Ovary (tissue), 9 donors: ENCODE measurements around the gene AGBL5. TPM values are rescaled to one million over a fixed set of nuclear protein-coding genes. Genes with fewer than 3 reads are reported as not detected.

ENCODE experiments used
- DNase-seq, 5 donors: peaks; one replicate each; pipeline ENCODE4 v3.0.0-alpha.2; 2019 to 2020
- H3K27ac ChIP-seq, 2 donors: fragments of 200-600 bp; one replicate each; pipeline versions ENCODE4 v1.5.1 to v1.8.0; 2019 to 2022
- H3K27me3 ChIP-seq: fragments of 200-600 bp; one replicate; pipeline ENCODE4 v1.8.0; 2022
- H3K36me3 ChIP-seq: fragments of 200-600 bp; sonication (generic); one replicate; pipeline ENCODE4 v1.5.1; 2019
- H3K4me1 ChIP-seq: one replicate; pipeline ENCODE4 v1.8.1; 2013; ENCODE audit warnings: mild to moderate bottlenecking, moderate library complexity; ENCODE audit not compliant: insufficient read depth
- H3K4me3 ChIP-seq: fragments of 200-600 bp; sonication (generic); one replicate; pipeline ENCODE4 v1.5.1; 2017
- H3K9me3 ChIP-seq, 2 donors: fragments of 200-600 bp in 1 of 2; sonication (generic) in 1 of 2; one replicate each; pipeline versions ENCODE4 v1.5.1 to v1.8.1; 2013 to 2019; ENCODE audit warnings: mild to moderate bottlenecking in 1 of 2, moderate library complexity in 1 of 2
- CTCF ChIP-seq, 3 donors: fragments of 450-650 bp in 2 of 3; fragments of 200-600 bp in 1 of 3; IDR thresholded peaks; one replicate each; pipeline versions ENCODE4 v1.5.1 to v1.8.0; 2016 to 2022; ENCODE audit warnings: antibody characterized with exemption in 3 of 3, mild to moderate bottlenecking in 1 of 3
- EP300 ChIP-seq: sonication (generic); formaldehyde crosslinking; IDR thresholded peaks from one replicate; pipeline ENCODE4 v1.6.1; 2017; ENCODE audit warnings: antibody characterized with exemption
- POLR2A ChIP-seq: fragments of 450-650 bp; IDR thresholded peaks from one replicate; pipeline ENCODE4 v1.6.1; 2017; ENCODE audit warnings: antibody characterized with exemption, mild to moderate bottlenecking, moderate library complexity
- WGBS, 3 donors: extraction: QIAGEN DNeasy Blood & Tissue Kit in 1 of 3; methylation state at CpG; one replicate each; pipeline versions ENCODE4 v1.1.5 to v1.1.7; 2013 to 2017; 5-methylcytosine and 5-hydroxymethylcytosine counted together
- intact Hi-C, 4 donors: fragments of 100-400 bp; cut with DNase I; formaldehyde crosslinking; loops; one replicate each; pipeline versions ENCODE4 v1.11.0 to v1.15.1; 2022 to 2023
- polyA plus RNA-seq, 2 donors: library from polyadenylated mRNA; stranded (reverse); fragments of 200-250 nt in 1 of 2; fragments of 350-450 nt in 1 of 2; fragmentation: Illumina TruSeq in 1 of 2; extraction: RNeasy Lipid Tissue Mini Kit (QIAGEN cat#74804) in 1 of 2; gene quantifications; one replicate each; pipeline ENCODE4 v1.2.3, GENCODE V29; 2013 to 2014
- total RNA-seq, 7 donors: library from RNA; depleted of rRNA in 2 of 7; stranded (reverse); fragments of >200 nt in 2 of 7; fragmentation: NEBNext Ultra II Directional in 3 of 7; extraction: Animal tissue kit (Norgen Biotek cat#: 25700) in 3 of 7; gene quantifications; one replicate each; pipeline versions ENCODE4 v1.1.0 to v1.2.4, GENCODE V29; 2016 to 2023
- donor health status: DM: no; HTN: no; CAD: no; lungs with moderate emphysema.
- donor health status: DM: no; HTN: no; CAD: no.
- donor health status: Bipolar disorder and iron deficiency.
- donor health status: DM: yes; HTN: yes; CAD: no.
- donor health status: DM: no; HTN: no; CAD: no.
- donor health status: DM: yes; HTN: yes; CAD: no.

The AGBL5 gene
- total and polyA plus RNA-seq, 9 donors = 11.7 to 26.9 (median 23.9) TPM

GRCh38 chr2:27006602-27007415, 44.7 kb upstream of the AGBL5 start:
- H3K9me3 ChIP-seq = no peaks in the 10 kb centered on the region
- peaks cover 16% of the 10 kb centered on the region for H3K4me1 ChIP-seq
- H3K27me3 ChIP-seq = no peaks in the 10 kb centered on the region
- 30 to 48% (median 41%) methylated on average over 6 of the region's 6 CpGs for WGBS, 3 donors
- peak overlapping the region; percentile 9 to 61 for H3K27ac ChIP-seq
- DNase-seq = no peak
- H3K36me3 ChIP-seq = no peaks in the 10 kb centered on the region
- H3K4me3 ChIP-seq = no peak overlapping the region
- intact Hi-C loops = no loop called here
- no peak for TF ChIP-seq EP300
- no peak for TF ChIP-seq CTCF (IDR thresholded peaks at IDR 0.05)
- no peak for TF ChIP-seq POLR2A

GRCh38 chr2:27007416-27008374, 43.8 kb upstream of the AGBL5 start:
- intact Hi-C loops = no loop called here
- no peak for TF ChIP-seq POLR2A
- no peak for TF ChIP-seq EP300
- no peak for TF ChIP-seq CTCF (IDR thresholded peaks at IDR 0.05)
- no peaks in the 10 kb centered on the region for H3K27me3 ChIP-seq
- H3K4me3 ChIP-seq = no peak overlapping the region
- DNase-seq = no peak
- no peaks in the 10 kb centered on the region for H3K36me3 ChIP-seq
- 62 to 77% (median 67%) methylated on average over 8 of the region's 8 CpGs for WGBS, 3 donors
- H3K9me3 ChIP-seq = no peaks in the 10 kb centered on the region
- H3K27ac ChIP-seq = peak overlapping the region in 1 of 2 donors; percentile 15
- H3K4me1 ChIP-seq = peaks cover 14% of the 10 kb centered on the region

- no peak for DNase-seq
- Histone ChIP-seq H3K9me3 (no peaks in the 10 kb centered on the region), H3K4me1 (peaks cover 10% of the 10 kb centered on the region), H3K27me3 (no peaks in the 10 kb centered on the region), H3K27ac (peak overlapping the region in 1 of 2 donors; percentile 26), H3K36me3 (no peaks in the 10 kb centered on the region), H3K4me3 (no peak overlapping the region)
- intact Hi-C loops = no loop called here
- whole genome bisulfite sequencing, 3 donors = 93 to 97% (median 95%) methylated on average over 4 of the region's 4 CpGs
- no peak for TF ChIP-seq CTCF (IDR thresholded peaks at IDR 0.05)
These were observed 42.8 kb upstream of the AGBL5 start for GRCh38 chr2:27008678-27009077.

GRCh38 chr2:27009083-27009482, 42.4 kb upstream of the AGBL5 start:
- H3K27ac ChIP-seq = peak overlapping the region in 1 of 2 donors; percentile 26
- H3K27me3 ChIP-seq = no peaks in the 10 kb centered on the region

More at GRCh38 chr2:27009083-27009482, 42.4 kb upstream of the AGBL5 start:
- no peak for TF ChIP-seq EP300
- TF ChIP-seq POLR2A = no peak
- TF ChIP-seq CTCF (IDR thresholded peaks at IDR 0.05) = no peak
- no peaks in the 10 kb centered on the region for H3K36me3 ChIP-seq
- H3K9me3 ChIP-seq = no peaks in the 10 kb centered on the region
- H3K4me1 ChIP-seq = peaks cover 7% of the 10 kb centered on the region
- intact Hi-C loops = no loop called here
- DNase-seq = no peak
- H3K4me3 ChIP-seq = no peak overlapping the region
